ENCODE measurements around the gene DDB1. TPM values are rescaled to one million over a fixed set of nuclear protein-coding genes. Genes with fewer than 3 reads are reported as not detected.

Gene DDB1
- total RNA-seq, 2 donors from 2014 or later = 179 to 253 TPM

- H3K4me3 ChIP-seq = no peak overlapping the region
- H3K4me1 ChIP-seq (replicated peaks) = no peaks in the 10 kb centered on the region
- H3K27me3 ChIP-seq (replicated peaks; ENCODE audit: insufficient read depth) = no peaks in the 10 kb centered on the region
- no peak overlapping the region for H3K27ac ChIP-seq
- no peak for TF ChIP-seq POLR2A (IDR thresholded peaks at IDR 0.05)
- TF ChIP-seq POLR2AphosphoS5 (IDR thresholded peaks at IDR 0.05) = no peak
- no peak for TF ChIP-seq CTCF (IDR thresholded peaks at IDR 0.05)
- intact Hi-C loops (cut with DNase I) = no loop called here
- peaks cover 0 to 9% of the 10 kb centered on the region in 2 donors for H3K36me3 ChIP-seq
- DNase-seq (ENCODE audit: low spot score) = no peak
- no peaks in the 10 kb centered on the region for H3K9me3 ChIP-seq
- 58% methylated on average over 4 of the region's 4 CpGs for WGBS
These were observed 12.3 kb upstream of the DDB1 start for GRCh38 chr11:61345170-61345610.

GRCh38 chr11:61343792-61344745 lies 11.2 kb upstream of the DDB1 start:
- intact Hi-C loops (cut with DNase I) = no loop called here
- H3K27ac ChIP-seq = no peak overlapping the region

GRCh38 chr11:61342207-61342803 lies 9.4 kb upstream of the DDB1 start:
- H3K36me3 ChIP-seq = peaks cover 0 to 9% of the 10 kb centered on the region in 2 donors
- 95% methylated on average over 19 of the region's 20 CpGs for WGBS
- H3K27ac ChIP-seq = no peak overlapping the region
- intact Hi-C loops (cut with DNase I) = no loop called here
- no peaks in the 10 kb centered on the region for H3K4me1 ChIP-seq (replicated peaks)
- H3K9me3 ChIP-seq = no peaks in the 10 kb centered on the region
- no peak for DNase-seq (ENCODE audit: low spot score)
- no peak for TF ChIP-seq POLR2AphosphoS5 (IDR thresholded peaks at IDR 0.05)
- no peak for TF ChIP-seq POLR2A (IDR thresholded peaks at IDR 0.05)
- no peak for TF ChIP-seq CTCF (IDR thresholded peaks at IDR 0.05)
- H3K27me3 ChIP-seq (replicated peaks; ENCODE audit: insufficient read depth) = no peaks in the 10 kb centered on the region
- no peak overlapping the region for H3K4me3 ChIP-seq

More at GRCh38 chr11:61343792-61344745, 11.2 kb upstream of the DDB1 start:
- Histone ChIP-seq H3K4me1 (replicated peaks) (no peaks in the 10 kb centered on the region), H3K27me3 (replicated peaks; ENCODE audit: insufficient read depth) (no peaks in the 10 kb centered on the region), H3K9me3 (no peaks in the 10 kb centered on the region), H3K36me3 (peaks cover 0 to 9% of the 10 kb centered on the region in 2 donors), H3K4me3 (no peak overlapping the region)
- DNase-seq (ENCODE audit: low spot score) = no peak
- WGBS = 92% methylated on average over 29 of the region's 29 CpGs
- TF ChIP-seq CTCF (IDR thresholded peaks at IDR 0.05) (no peak), POLR2AphosphoS5 (IDR thresholded peaks at IDR 0.05) (no peak), POLR2A (IDR thresholded peaks at IDR 0.05) (no peak)

GRCh38 chr11:61341706-61342105 lies 8.8 kb upstream of the DDB1 start:
- WGBS = 90% methylated on average over 4 of the region's 4 CpGs
- no peak for DNase-seq (ENCODE audit: low spot score)
- Histone ChIP-seq H3K4me1 (replicated peaks) (no peaks in the 10 kb centered on the region), H3K9me3 (no peaks in the 10 kb centered on the region), H3K27ac (no peak overlapping the region), H3K27me3 (replicated peaks; ENCODE audit: insufficient read depth) (no peaks in the 10 kb centered on the region), H3K36me3 (peaks cover 0 to 9% of the 10 kb centered on the region in 2 donors), H3K4me3 (no peak overlapping the region)
- intact Hi-C loops (cut with DNase I) = no loop called here
- TF ChIP-seq POLR2AphosphoS5 (IDR thresholded peaks at IDR 0.05) (no peak), POLR2A (IDR thresholded peaks at IDR 0.05) (no peak), CTCF (IDR thresholded peaks at IDR 0.05) (no peak)
